ENCODE results near the gene TMEM273.

Gene TMEM273

GRCh38 chr10:49115796-49116508 lies 72.2 kb downstream of the TMEM273 start:
- Mint-ChIP-seq H3K27me3 (peaks cover 8% of the 10 kb centered on the region), H3K36me3 (no peaks in the 10 kb centered on the region), H3K4me3 (peak overlapping the region; percentile 7), H3K4me1 (ENCODE audit: low read depth) (peaks cover 4% of the 10 kb centered on the region), H3K9me3 (ENCODE audit: low read depth) (no peaks in the 10 kb centered on the region), H3K27ac (no peak overlapping the region)

- Mint-ChIP-seq H3K27me3 (peaks cover 8% of the 10 kb centered on the region), H3K4me1 (ENCODE audit: low read depth) (peaks cover 4% of the 10 kb centered on the region), H3K27ac (no peak within 1 kb of the TSS), H3K4me3 (peak within 1 kb of the TSS; percentile 27), H3K9me3 (ENCODE audit: low read depth) (no peaks in the 10 kb centered on the region), H3K36me3 (no peaks in the 10 kb centered on the region)
Observed at GRCh38 chr10:49115015-49115795, 73.0 kb downstream of the TMEM273 start, which contains the start of gene VSTM4. Gene VSTM4, minus strand, starts transcription at chr10:49115522. Its CDS starts 37 bp downstream, at chr10:49115485.

- Mint-ChIP-seq H3K27ac (no peak overlapping the region), H3K36me3 (no peaks in the 10 kb centered on the region), H3K9me3 (ENCODE audit: low read depth) (no peaks in the 10 kb centered on the region), H3K4me1 (ENCODE audit: low read depth) (peaks cover 4% of the 10 kb centered on the region), H3K27me3 (peaks cover 8% of the 10 kb centered on the region), H3K4me3 (peak overlapping the region; percentile 27)
Observed at GRCh38 chr10:49114718-49115014, 73.5 kb downstream of the TMEM273 start.

DNA sequence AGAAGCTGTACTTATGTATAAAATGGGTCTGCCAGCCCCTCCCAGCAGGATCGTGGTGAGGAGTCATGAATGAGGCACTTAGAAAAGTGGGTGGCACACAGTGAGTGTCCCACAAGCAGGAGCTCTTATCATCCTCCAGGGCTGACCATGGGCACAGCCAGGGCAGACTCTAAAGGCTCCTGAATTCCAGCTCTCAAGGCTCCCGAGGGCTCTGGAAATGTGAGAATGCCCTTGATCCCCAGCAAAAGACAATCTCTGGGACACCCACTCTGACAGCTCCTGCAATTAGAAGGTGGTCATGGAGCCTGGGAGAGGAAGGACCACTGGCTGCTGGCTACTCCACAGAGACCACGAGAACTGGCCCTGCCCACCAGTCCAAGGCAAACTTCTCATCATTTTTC lies 74.5 kb downstream of the TMEM273 start:
- H3K9me3 Mint-ChIP-seq (ENCODE audit: low read depth): no peaks in the 10 kb centered on the region
- peaks cover 4% of the 10 kb centered on the region for H3K4me1 Mint-ChIP-seq (ENCODE audit: low read depth)
- no peak overlapping the region for H3K4me3 Mint-ChIP-seq
- H3K27ac Mint-ChIP-seq: no peak overlapping the region
- peaks cover 10% of the 10 kb centered on the region for H3K27me3 Mint-ChIP-seq
- no peaks in the 10 kb centered on the region for H3K36me3 Mint-ChIP-seq

DNA sequence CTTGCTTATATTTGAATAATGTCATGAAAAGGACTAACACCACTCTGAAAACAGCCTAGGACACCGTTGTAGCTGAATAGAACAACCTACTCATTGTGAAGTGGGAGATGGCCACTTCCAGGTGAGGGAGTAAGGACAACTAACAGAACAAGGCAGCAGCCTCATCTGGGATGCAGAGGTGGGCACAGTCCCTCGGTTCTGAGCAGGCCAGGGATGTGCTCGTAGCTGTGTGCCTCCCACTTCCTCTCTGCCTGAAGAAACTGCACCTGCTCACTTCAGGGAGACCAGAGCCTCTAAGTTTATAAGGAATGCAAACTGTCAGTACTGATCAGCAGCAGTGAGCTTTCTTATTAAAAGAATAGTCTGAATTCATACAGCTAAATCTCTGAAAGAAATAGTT lies 75.3 kb downstream of the TMEM273 start:
- no peaks in the 10 kb centered on the region for H3K36me3 Mint-ChIP-seq
- H3K4me3 Mint-ChIP-seq: no peak overlapping the region
- H3K9me3 Mint-ChIP-seq (ENCODE audit: low read depth): no peaks in the 10 kb centered on the region
- H3K4me1 Mint-ChIP-seq (ENCODE audit: low read depth): peaks cover 4% of the 10 kb centered on the region
- H3K27me3 Mint-ChIP-seq: peaks cover 10% of the 10 kb centered on the region
- no peak overlapping the region for H3K27ac Mint-ChIP-seq

DNA sequence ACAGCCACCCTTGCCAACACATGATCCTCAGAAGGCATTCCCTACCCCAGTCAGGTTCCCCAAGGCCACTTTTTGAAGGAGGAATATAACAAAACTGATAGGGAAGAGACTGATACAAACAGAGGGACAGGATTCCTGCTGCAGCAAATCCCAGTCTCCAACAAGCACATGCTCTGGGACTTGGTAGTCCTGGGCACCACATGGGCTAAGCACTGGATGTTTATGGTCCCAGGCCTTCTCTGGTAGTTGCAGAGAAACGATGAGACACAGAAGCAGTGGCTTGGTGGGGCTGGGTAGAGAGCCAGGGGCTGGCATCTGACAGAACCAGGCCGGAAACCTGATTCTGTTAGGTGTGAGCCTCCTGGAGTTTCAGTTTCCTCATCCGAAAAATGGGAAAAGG lies 76.1 kb downstream of the TMEM273 start:
- H3K4me1 Mint-ChIP-seq (ENCODE audit: low read depth): peaks cover 4% of the 10 kb centered on the region

GRCh38 chr10:49111320-49111698 lies 76.9 kb downstream of the TMEM273 start:
- no peaks in the 10 kb centered on the region for H3K9me3 Mint-ChIP-seq (ENCODE audit: low read depth)
- H3K36me3 Mint-ChIP-seq: no peaks in the 10 kb centered on the region
- peaks cover 4% of the 10 kb centered on the region for H3K4me1 Mint-ChIP-seq (ENCODE audit: low read depth)
- peaks cover 10% of the 10 kb centered on the region for H3K27me3 Mint-ChIP-seq
- no peak overlapping the region for H3K4me3 Mint-ChIP-seq
- H3K27ac Mint-ChIP-seq: no peak overlapping the region

More for the DNA sequence above, 76.1 kb downstream of the TMEM273 start:
- no peaks in the 10 kb centered on the region for H3K36me3 Mint-ChIP-seq
- peaks cover 10% of the 10 kb centered on the region for H3K27me3 Mint-ChIP-seq
- no peaks in the 10 kb centered on the region for H3K9me3 Mint-ChIP-seq (ENCODE audit: low read depth)
- H3K4me3 Mint-ChIP-seq: no peak overlapping the region
- no peak overlapping the region for H3K27ac Mint-ChIP-seq

DNA sequence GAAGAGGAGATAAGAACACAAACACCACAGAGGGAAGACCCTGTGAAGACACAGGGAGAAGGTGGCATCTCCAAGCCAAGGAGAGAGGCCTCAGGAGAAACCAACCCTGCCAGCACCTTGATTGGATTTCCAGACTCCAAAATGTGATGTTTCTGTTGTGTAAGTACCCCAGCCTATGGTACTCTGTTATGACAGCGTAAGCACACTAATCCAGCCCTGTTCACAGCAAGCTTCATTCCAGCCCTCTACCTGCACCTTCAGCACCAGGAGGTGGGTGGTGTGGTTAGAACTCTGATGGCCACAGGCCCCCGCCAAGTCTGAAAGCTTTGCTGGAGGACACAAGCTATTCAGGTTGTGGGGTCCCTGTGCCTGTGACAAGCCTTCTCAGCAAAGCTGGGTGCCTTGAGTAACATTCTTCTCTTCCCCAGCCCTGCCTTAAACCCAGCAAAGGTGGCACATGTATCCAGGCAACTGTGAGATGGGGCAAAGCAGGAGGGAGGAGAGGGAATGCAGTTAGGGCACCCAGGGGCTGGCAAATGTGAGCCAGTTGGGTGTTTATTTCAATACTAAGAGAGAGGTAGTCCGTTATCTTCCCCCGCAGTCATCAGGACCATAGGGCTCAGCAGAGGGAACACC lies 77.4 kb downstream of the TMEM273 start:
- H3K4me3 Mint-ChIP-seq: no peak overlapping the region
- H3K9me3 Mint-ChIP-seq (ENCODE audit: low read depth): no peaks in the 10 kb centered on the region
- H3K36me3 Mint-ChIP-seq: no peaks in the 10 kb centered on the region
- peaks cover 7% of the 10 kb centered on the region for H3K27me3 Mint-ChIP-seq
- peaks cover 4% of the 10 kb centered on the region for H3K4me1 Mint-ChIP-seq (ENCODE audit: low read depth)
- H3K27ac Mint-ChIP-seq: no peak overlapping the region

DNA sequence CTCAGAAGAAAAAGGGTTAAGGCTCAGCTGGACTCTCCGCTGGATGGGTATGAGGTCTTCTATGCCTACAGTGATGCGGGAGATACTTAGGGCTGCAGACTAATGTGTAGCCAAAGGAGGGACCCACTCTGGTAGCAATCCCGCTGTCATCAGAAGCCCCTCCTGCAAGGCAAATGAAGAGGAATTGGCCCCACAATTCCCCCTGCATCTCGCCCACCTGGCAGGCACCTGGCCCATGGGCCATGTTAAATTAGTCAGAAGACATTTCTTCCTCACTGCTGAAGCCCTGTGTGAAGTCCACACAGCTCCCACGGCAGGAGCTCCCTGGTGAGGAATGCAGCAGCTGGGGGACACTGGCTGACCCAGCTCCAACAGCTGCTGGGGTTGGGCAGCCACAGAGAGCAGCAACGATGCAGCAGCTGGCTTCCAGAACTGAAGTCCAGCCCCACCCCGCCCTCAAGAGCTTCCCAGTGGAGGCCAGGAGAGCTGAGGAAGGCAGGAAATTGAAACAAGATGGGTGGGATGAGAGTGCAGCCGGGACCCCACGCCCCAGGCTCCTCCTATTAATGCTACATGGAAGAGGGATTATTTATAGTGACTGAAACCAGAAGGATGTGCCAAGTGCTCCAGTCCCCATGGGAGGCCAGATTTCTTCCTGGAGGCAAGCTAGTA lies 78.4 kb downstream of the TMEM273 start:
- no peaks in the 10 kb centered on the region for H3K36me3 Mint-ChIP-seq
- peaks cover 7% of the 10 kb centered on the region for H3K27me3 Mint-ChIP-seq
- no peak overlapping the region for H3K4me3 Mint-ChIP-seq
- H3K27ac Mint-ChIP-seq: no peak overlapping the region
- H3K9me3 Mint-ChIP-seq (ENCODE audit: low read depth): no peaks in the 10 kb centered on the region
- peaks cover 3% of the 10 kb centered on the region for H3K4me1 Mint-ChIP-seq (ENCODE audit: low read depth)

DNA sequence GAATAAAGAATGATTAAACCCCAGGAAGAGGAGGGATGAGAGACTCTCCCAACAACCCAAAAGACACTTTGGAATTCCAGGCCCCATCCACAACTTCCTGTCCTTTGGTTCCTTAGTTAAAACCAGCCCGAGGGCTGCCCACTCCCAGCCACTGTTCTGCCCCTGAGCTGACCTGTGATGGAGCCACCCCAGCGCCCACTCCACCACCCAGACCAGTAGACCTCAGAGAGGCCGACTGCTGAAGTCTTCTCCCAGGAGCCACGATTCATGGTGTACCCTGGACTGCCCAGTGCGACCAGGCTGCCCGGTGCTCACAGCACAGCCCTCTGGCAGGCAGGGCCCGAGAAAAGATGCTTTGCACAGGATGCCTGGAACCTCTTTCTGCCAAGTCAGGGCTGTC lies 79.5 kb downstream of the TMEM273 start:
- Mint-ChIP-seq H3K36me3 (no peaks in the 10 kb centered on the region), H3K4me1 (ENCODE audit: low read depth) (no peaks in the 10 kb centered on the region), H3K27ac (no peak overlapping the region), H3K9me3 (ENCODE audit: low read depth) (no peaks in the 10 kb centered on the region), H3K27me3 (peaks cover 2% of the 10 kb centered on the region), H3K4me3 (no peak overlapping the region)

GRCh38 chr10:49107887-49108267 lies 80.3 kb downstream of the TMEM273 start:
- H3K4me3 Mint-ChIP-seq: no peak overlapping the region
- H3K36me3 Mint-ChIP-seq: no peaks in the 10 kb centered on the region
- no peak overlapping the region for H3K27ac Mint-ChIP-seq
- H3K4me1 Mint-ChIP-seq (ENCODE audit: low read depth): no peaks in the 10 kb centered on the region
- H3K9me3 Mint-ChIP-seq (ENCODE audit: low read depth): no peaks in the 10 kb centered on the region
- peaks cover 2% of the 10 kb centered on the region for H3K27me3 Mint-ChIP-seq

GRCh38 chr10:49107111-49107886 lies 80.9 kb downstream of the TMEM273 start:
- no peaks in the 10 kb centered on the region for H3K4me1 Mint-ChIP-seq (ENCODE audit: low read depth)
- no peaks in the 10 kb centered on the region for H3K9me3 Mint-ChIP-seq (ENCODE audit: low read depth)
- H3K27me3 Mint-ChIP-seq: peaks cover 2% of the 10 kb centered on the region
- no peak overlapping the region for H3K4me3 Mint-ChIP-seq
- no peak overlapping the region for H3K27ac Mint-ChIP-seq
- no peaks in the 10 kb centered on the region for H3K36me3 Mint-ChIP-seq

- H3K27me3 Mint-ChIP-seq: peaks cover 2% of the 10 kb centered on the region
- no peak overlapping the region for H3K27ac Mint-ChIP-seq
- H3K4me3 Mint-ChIP-seq: no peak overlapping the region
- no peaks in the 10 kb centered on the region for H3K4me1 Mint-ChIP-seq (ENCODE audit: low read depth)
- no peaks in the 10 kb centered on the region for H3K9me3 Mint-ChIP-seq (ENCODE audit: low read depth)
- no peaks in the 10 kb centered on the region for H3K36me3 Mint-ChIP-seq
Observed at GRCh38 chr10:49106451-49106850, 81.7 kb downstream of the TMEM273 start.

- Mint-ChIP-seq H3K27ac (no peak overlapping the region), H3K4me3 (no peak overlapping the region), H3K4me1 (ENCODE audit: low read depth) (no peaks in the 10 kb centered on the region), H3K36me3 (no peaks in the 10 kb centered on the region), H3K27me3 (peaks cover 4% of the 10 kb centered on the region), H3K9me3 (ENCODE audit: low read depth) (no peaks in the 10 kb centered on the region)
Observed at GRCh38 chr10:49105076-49105475, 83.1 kb downstream of the TMEM273 start.

All from activated naive CD8-positive, alpha-beta T cell (primary cell).